ENCODE results near the gene ANTKMT.

ANTKMT gene

GRCh38 chr16:715477-716199 lies 5.3 kb upstream of the ANTKMT start:
- no peak for DNase-seq

- DNase-seq, result no peak
These were observed 4.8 kb upstream of the ANTKMT start for GRCh38 chr16:716200-716568.

DNA sequence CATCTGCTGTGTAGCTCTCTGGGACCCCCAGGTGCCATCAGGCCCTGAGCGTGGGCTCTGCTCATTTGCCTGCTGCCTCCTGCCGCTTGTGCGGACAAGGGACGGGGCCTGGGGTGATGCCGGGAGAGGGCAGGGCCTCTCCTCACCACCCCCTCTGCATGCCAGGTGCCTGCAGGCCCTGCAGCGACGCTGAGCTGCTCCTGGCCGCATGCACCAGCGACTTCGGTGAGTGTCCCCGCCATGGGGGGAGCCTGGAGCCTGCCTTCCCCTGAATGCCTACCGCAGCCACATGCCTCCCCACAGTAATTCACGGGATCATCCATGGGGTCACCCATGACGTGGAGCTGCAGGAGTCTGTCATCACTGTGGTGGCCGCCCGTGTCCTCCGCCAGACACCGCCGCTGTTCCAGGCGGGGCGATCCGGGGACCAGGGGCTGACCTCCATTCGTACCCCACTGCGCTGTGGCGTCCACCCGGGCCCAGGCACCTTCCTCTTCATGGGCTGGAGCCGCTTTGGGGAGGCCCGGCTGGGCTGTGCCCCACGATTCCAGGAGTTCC lies 4.1 kb upstream of the ANTKMT start:
- no peak for DNase-seq

GRCh38 chr16:717450-718245 lies 3.3 kb upstream of the ANTKMT start:
- no peak for DNase-seq

GRCh38 chr16:718389-718788 lies 2.6 kb upstream of the ANTKMT start:
- DNase-seq, result no peak

- no peak for DNase-seq
These were observed 2.0 kb upstream of the ANTKMT start for GRCh38 chr16:718922-719321.

DNA sequence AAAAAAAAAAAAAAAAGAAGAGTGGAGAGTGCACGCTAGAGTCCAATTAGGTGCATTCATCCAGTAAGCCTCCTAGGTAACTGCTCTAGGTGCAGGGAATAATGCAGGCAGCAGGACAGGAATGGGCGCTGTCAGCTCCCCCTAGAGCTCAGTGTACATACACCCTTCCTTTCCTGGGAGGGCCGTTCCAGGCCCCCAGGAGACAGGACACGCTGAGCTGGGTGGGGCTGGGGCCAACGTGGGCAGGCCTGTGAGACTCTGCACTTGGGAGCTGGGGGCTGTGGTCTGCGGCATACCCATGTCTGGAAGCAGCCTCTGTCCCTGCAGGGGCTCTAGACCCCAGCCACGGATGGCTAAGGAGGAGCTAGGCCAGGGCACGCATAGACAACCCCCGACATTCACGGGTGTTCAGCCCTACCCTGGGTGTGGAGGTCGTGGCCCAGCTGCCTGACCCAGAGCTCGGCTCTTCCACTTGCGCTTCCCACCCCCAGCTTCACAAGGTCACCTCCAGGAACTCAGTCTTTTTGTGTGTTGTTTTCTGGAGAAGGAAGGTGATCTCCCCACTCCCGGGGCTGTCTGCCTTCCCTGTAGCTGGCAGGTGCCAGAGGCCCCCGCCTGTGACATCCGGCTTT lies 1.0 kb upstream of the ANTKMT start:
- DNase-seq, result no peak

DNA sequence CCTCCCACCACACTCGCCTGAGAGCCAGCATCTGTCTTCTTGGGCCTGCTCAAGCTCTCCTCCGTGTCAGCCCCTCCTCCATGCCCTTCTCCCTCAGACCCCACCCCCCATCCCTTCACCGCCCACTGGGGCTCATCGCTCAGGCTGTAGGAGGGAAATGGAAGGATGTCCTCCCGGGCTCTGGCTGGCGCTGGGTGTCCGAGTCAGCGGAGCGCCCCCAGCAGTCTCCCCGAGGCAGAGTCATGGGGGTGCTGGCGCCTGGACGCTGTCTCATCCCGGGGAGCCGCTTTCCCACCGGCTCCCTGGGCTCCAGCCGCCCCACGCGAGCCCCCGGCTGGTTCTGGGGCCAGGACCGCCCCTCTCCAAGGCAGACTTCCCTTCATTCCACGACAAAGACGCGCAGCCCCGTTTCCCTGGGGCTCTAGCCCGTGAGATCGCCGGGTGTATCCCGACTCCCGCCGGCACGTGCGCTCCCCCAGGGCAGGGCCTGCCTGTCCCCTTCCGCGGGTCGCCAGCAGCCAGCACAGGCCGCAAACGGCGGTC lies 428 bp upstream of the ANTKMT start:
- peak; percentile 45 for DNase-seq

DNA sequence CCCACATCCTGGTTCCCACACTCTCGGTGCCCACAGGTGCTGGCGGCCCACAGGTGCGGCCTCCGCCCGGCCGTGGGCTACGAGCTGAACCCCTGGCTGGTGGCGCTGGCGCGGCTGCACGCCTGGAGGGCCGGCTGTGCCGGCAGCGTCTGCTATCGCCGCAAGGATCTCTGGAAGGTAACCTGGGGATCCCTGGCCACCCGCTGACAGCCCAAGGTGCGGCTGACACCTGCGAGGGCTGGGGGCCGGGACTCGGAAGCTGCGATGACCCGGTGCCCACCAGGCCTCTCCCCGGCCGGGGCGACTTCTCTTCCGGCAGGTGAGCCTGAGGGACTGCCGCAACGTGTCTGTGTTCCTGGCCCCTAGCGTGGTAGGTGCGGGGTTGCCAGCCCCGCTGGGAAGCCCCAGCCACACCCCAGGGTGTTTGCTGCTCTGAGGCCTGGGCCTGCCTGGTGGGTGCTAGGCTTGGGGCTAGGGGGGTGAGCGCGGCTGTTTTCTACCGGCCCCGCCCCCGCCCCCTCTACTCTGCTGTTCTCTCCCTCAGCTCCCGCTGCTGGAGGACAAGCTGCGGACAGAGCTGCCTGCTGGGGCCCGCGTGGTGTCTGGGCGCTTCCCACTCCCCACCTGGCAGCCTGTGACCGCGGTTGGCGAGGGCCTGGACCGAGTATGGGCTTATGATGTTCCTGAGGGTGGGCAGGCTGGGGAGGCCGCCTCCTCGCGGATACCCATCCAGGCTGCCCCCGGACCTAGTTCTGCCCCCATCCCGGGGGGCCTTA lies 1.0 kb downstream of the ANTKMT start:
- no peak for DNase-seq

GRCh38 chr16:722835-723633 lies 2.1 kb downstream of the ANTKMT start:
- no peak for DNase-seq

GRCh38 chr16:723695-724094 lies 2.7 kb downstream of the ANTKMT start:
- DNase-seq, result no peak

- no peak for DNase-seq
These were observed 3.5 kb downstream of the ANTKMT start for GRCh38 chr16:724188-725040.

- DNase-seq, result no peak
These were observed 4.1 kb downstream of the ANTKMT start for GRCh38 chr16:725041-725376.

- no peak for DNase-seq
These were observed 4.7 kb downstream of the ANTKMT start for GRCh38 chr16:725463-726187.

- DNase-seq, result no peak
These were observed 5.2 kb downstream of the ANTKMT start for GRCh38 chr16:726188-726437.

DNA sequence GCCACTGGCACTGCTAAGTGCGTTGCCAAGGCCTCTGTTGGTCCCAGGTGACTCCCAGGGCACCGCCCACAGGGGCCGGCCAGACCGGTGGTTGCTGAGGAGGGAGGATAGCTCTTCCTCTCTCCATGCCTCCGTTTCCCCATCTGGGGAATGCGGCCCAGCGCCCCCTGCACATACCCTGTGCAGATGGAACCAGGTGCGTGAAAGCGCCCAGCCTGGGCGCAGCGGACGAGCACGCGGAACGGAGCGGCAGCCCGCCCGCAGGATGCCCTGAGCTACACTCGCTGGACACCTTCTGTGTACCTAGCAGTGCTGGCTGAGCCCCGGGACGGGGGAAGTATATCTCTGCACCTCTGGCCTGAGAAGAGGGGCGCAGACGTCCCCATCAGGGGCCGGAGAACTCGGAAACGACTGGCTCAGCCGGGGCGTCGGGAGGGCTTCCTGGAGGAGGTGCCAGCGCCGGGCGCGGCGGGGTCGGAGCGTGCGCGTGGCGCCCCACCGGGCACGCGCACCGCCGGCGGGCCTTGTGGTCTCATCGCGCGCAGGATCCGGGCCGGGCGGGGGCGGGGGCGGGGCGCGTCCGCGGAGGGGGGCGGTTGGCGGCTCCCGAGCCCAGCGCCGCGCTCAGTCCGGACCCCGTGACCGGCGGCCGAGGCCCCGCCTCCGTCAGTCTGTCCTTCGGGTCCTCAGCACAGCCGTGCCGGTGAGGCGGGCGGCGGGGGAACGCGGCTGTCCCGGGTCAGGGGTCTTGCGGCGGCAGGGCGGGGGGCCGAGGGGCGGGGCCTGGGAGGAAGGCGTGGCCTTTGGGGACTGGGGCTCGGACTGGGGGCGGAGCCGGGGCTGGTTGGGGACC lies 5.7 kb downstream of the ANTKMT start, which contains the start of the genes CCDC78 and HAGHL:
Gene CCDC78 (minus strand): TSS at position 6 of the 853 bp plus-strand sequence. CDS start 76 bp downstream, outside the sequence.
Gene HAGHL (plus strand): TSS at position 669 of the 853 bp plus-strand sequence. CDS start 404 bp downstream, outside the sequence.
- no peak for DNase-seq

GRCh38 chr16:727291-727977 lies 6.5 kb downstream of the ANTKMT start:
- no peak for DNase-seq

DNA sequence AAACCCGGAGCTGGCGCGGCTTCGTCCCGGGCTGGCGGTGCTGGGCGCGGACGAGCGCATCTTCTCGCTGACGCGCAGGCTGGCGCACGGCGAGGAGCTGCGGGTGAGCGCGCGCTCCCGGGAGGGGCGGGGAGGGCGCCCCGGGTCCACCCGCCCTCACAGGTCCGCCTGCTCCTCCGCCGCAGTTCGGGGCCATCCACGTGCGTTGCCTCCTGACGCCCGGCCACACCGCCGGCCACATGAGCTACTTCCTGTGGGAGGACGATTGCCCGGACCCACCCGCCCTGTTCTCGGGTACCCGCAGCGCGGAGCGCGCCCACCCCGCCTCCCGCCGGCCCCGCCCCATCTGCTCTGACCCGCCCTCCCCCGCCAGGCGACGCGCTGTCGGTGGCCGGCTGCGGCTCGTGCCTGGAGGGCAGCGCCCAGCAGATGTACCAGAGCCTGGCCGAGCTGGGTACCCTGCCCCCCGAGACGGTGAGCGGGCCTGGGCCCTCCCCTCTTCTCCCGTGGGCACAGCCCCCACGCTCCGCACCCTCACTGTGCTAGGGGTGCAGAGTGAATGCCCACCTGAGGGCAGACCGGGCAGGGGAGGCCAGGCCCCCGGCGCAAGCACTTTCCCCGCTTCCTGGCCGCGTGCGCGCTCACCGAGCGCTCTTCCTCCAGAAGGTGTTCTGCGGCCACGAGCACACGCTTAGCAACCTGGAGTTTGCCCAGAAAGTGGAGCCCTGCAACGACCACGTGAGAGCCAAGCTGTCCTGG lies 7.4 kb downstream of the ANTKMT start:
- DNase-seq, result peak; percentile 33

Measured in NCI-H510A treated with DMSO at 0.1 percent for 48 hours (cell line).